Kidney (tissue), 22 donors: ENCODE data around the gene FNDC7. TPM values are rescaled to one million over a fixed set of nuclear protein-coding genes. Genes with fewer than 3 reads are reported as not detected.

Experiments
- DNase-seq, 5 donors: peaks; one replicate each; pipeline ENCODE4 v3.0.0-alpha.2; 2013 to 2020
- FAIRE-seq: peaks from 2 replicates; lab custom pipeline; 2012; peaks lifted over from hg19 to GRCh38; lab: Jason Lieb, UNC
- H3K27ac ChIP-seq, 2 donors: one replicate each; pipeline ENCODE4 v1.7.0; 2013; ENCODE audit warnings: low read depth in 2 of 2, low read length in 2 of 2, inconsistent platforms in 1 of 2
- H3K27me3 ChIP-seq: one replicate; pipeline ENCODE4 v1.7.1; 2013; ENCODE audit warnings: low read length, inconsistent platforms; ENCODE audit not compliant: control insufficient read depth, insufficient read depth
- H3K36me3 ChIP-seq, 3 donors: one replicate each; pipeline versions ENCODE4 v1.7.0 to v1.7.1; 2013; ENCODE audit warnings: low read length in 3 of 3, control low read depth in 1 of 3, inconsistent platforms in 1 of 3; ENCODE audit not compliant: insufficient read depth in 3 of 3, control insufficient read depth in 2 of 3
- H3K4me1 ChIP-seq, 3 donors: one replicate each; pipeline versions ENCODE4 v1.7.0 to v1.7.1; 2013; ENCODE audit warnings: low read length in 3 of 3, inconsistent platforms in 1 of 3, low read depth in 1 of 3; ENCODE audit not compliant: control insufficient read depth in 2 of 3, insufficient read depth in 2 of 3
- H3K4me3 ChIP-seq, 3 donors: one replicate each; pipeline versions ENCODE4 v1.7.0 to v1.8.1; 2013; ENCODE audit warnings: low read length in 3 of 3, control low read depth in 1 of 3, inconsistent platforms in 1 of 3
- H3K9ac ChIP-seq, 3 donors: one replicate each; pipeline versions ENCODE4 v1.7.0 to v1.7.1; 2013; ENCODE audit warnings: low read length in 3 of 3, control low read depth in 1 of 3, inconsistent platforms in 1 of 3
- H3K9me3 ChIP-seq, 3 donors: one replicate each; pipeline versions ENCODE4 v1.7.0 to v1.7.1; 2013; ENCODE audit warnings: low read length in 3 of 3, control low read depth in 1 of 3, inconsistent platforms in 1 of 3; ENCODE audit not compliant: control insufficient read depth in 2 of 3, insufficient read depth in 1 of 3
- intact Hi-C: fragments of 100-400 bp; cut with DNase I; formaldehyde crosslinking; loops from one replicate; pipeline ENCODE4 v1.11.1; 2022
- long read RNA-seq, 10 donors: library from polyadenylated mRNA in 1 of 10; unstranded in 1 of 10; transcript quantifications; one replicate each; pipeline ENCODE4 v2.0.0 and lab custom pipeline, GENCODE V29; 2021 to 2026
- polyA plus RNA-seq: library from polyadenylated mRNA; stranded (reverse); fragments of 350-450 nt; fragmentation: Illumina TruSeq; extraction: RNeasy Lipid Tissue Mini Kit (QIAGEN cat#74804); gene quantifications from one replicate; pipeline ENCODE4 v1.2.3, GENCODE V29; 2014; ENCODE audit warnings: low read depth, low replicate concordance; ENCODE audit not compliant: insufficient read depth
- total RNA-seq: library from RNA; stranded (reverse); fragmentation: NEBNext Ultra II Directional; extraction: Animal tissue kit (Norgen Biotek cat#: 25700); gene quantifications from one replicate; pipeline ENCODE4 v1.2.1, GENCODE V29; 2021
- TF ChIP-seq, protein P1 (sequence below): IDR thresholded peaks from 3 replicates; pipeline ENCODE4 v1.5.1; 2012; ENCODE audit warnings: mild to moderate bottlenecking, moderate library complexity, borderline replicate concordance; ENCODE audit not compliant: insufficient read depth; ENCODE audit errors: extremely low read depth
- donor health status: control.
- donor health status: control.
- donor health status: control.
- donor health status: control.
- donor health status: control.
- donor health status: DM: yes; HTN: yes; CAD: no.
- donor health status: Normal renal cell carcinoma (clear cell type).

FNDC7 gene, protein sequence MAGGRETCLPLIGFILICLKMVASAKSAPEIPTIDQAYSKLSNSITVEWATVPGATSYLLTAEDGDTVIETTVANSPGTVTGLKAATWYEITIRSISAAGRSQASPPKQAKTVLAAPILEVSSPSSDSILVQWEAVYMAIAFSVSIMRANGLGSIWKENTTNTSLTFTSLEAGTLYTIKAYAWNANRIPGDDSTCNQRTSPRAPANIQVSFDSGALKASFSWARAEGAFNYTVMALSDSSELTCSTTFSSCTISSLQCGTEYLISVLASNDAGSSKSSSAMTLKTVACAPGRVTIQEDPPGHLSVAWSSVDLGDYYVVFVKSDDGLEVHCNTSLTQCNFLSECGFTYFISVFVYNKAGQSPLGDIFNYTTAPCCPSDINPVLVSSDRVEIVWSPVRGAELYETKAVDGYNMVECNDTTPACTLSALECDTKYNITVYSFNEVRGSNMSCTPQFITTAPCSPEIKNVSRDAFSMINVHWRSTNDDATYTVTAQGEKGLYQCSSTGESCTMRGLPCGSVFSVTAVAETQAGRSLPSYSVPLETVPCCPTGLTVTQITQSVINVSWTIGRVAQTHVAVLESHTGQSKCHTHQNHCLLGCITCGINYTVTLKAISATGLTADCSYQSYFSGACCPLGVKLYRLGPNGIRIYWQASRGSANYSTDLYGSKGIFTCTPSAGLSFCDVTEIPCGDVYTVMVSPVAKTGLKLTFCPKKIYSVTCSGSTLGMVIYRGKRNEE
- total RNA-seq (not detected), polyA plus RNA-seq (not detected)
- long read RNA-seq, donor 1, result 0 reads
- long read RNA-seq, donor 2, result 0 reads
- long read RNA-seq, donor 3, result 0 reads
- long read RNA-seq, donor 4, result 0 reads
- long read RNA-seq, donor 5, result 0 reads
- long read RNA-seq, donor 6, result 0 reads
- long read RNA-seq, donor 7, result 0 reads
- long read RNA-seq, donor 8, result 0 reads
- long read RNA-seq, donor 9, result 0 reads
- long read RNA-seq, donor 10, result 0 reads

DNA sequence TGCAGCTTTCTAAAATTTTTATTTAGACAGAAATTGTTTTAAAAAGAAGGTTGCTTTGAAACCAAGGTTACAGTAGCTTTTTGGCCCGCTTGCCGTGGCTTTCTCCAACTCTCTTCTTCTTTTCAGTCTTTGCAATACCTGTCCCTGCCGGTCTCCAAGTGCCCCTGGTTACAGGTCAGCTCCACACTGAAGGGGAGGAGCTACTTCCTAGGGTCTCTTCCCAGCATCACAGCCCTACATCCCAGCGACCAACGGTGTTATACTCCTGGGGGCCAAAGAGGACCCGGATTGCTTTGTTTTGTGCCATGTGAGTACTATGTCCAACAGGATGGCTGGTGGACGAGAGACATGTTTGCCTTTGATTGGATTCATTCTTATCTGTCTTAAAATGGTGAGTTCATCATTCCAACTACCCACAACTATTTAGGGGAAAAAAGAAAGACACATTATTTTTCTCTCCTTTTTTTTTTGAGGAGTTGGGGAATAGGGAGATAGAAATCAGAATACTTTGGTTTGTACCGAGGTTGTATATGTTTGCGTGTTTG is at the start of gene FNDC7:
TSS of gene FNDC7 (plus strand) at position 303 of the 545 bp plus-strand sequence. CDS start at position 329, 26 bp downstream.
- H3K36me3 ChIP-seq, result no peaks in the 10 kb centered on the region
- intact Hi-C loops, result no loop called here
- no peak within 1 kb of the TSS for H3K9ac ChIP-seq
- TF ChIP-seq, protein P1, sequence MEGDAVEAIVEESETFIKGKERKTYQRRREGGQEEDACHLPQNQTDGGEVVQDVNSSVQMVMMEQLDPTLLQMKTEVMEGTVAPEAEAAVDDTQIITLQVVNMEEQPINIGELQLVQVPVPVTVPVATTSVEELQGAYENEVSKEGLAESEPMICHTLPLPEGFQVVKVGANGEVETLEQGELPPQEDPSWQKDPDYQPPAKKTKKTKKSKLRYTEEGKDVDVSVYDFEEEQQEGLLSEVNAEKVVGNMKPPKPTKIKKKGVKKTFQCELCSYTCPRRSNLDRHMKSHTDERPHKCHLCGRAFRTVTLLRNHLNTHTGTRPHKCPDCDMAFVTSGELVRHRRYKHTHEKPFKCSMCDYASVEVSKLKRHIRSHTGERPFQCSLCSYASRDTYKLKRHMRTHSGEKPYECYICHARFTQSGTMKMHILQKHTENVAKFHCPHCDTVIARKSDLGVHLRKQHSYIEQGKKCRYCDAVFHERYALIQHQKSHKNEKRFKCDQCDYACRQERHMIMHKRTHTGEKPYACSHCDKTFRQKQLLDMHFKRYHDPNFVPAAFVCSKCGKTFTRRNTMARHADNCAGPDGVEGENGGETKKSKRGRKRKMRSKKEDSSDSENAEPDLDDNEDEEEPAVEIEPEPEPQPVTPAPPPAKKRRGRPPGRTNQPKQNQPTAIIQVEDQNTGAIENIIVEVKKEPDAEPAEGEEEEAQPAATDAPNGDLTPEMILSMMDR, result no peak
- no peaks in the 10 kb centered on the region for H3K9me3 ChIP-seq
- no peak for FAIRE-seq
- no peak for DNase-seq
- H3K4me3 ChIP-seq, result no peak within 1 kb of the TSS
- no peak within 1 kb of the TSS for H3K27ac ChIP-seq
- no peaks in the 10 kb centered on the region for H3K4me1 ChIP-seq
- H3K27me3 ChIP-seq, result no peaks in the 10 kb centered on the region

DNA sequence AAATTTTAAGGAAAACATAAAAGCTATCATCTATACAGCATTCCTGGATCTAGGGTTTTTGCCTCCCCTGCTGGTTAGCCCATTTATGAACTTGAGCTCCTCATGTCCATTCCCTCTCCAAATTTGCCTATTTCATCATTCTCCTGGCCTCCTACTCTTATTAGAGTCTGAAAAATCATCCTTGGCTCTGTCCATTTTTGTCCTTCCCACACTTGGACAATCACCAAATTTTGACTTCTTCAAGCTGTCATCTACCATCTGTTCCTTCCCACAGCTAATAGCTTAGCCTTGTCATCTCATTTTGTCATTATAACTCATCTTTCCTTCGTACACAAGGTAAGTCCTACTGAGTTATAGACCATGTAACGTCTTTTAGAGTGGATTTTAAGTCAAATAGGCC is 49.6 kb upstream of the FNDC7 start:
- H3K4me1 ChIP-seq, result no peaks in the 10 kb centered on the region
- intact Hi-C loops, result no loop called here

GRCh38 chr1:108664481-108664880 is 48.2 kb upstream of the FNDC7 start:
- intact Hi-C loops, result no loop called here
- no peak overlapping the region for H3K4me3 ChIP-seq
- no peaks in the 10 kb centered on the region for H3K36me3 ChIP-seq
- no peaks in the 10 kb centered on the region for H3K4me1 ChIP-seq
- TF ChIP-seq, protein P1, result no peak
- no peak overlapping the region for H3K9ac ChIP-seq
- H3K27me3 ChIP-seq, result no peaks in the 10 kb centered on the region
- DNase-seq (no peak), FAIRE-seq (no peak)
- H3K27ac ChIP-seq, result no peak overlapping the region
- H3K9me3 ChIP-seq, result no peaks in the 10 kb centered on the region

More for the DNA sequence above, 49.6 kb upstream of the FNDC7 start:
- TF ChIP-seq, protein P1, result no peak
- FAIRE-seq (no peak), DNase-seq (peak in 1 of 5 donors; percentile 29)
- Histone ChIP-seq H3K4me3 (no peak overlapping the region), H3K9me3 (no peaks in the 10 kb centered on the region), H3K27me3 (no peaks in the 10 kb centered on the region), H3K27ac (no peak overlapping the region), H3K9ac (no peak overlapping the region), H3K36me3 (no peaks in the 10 kb centered on the region)
